Testis (tissue), 2 donors: Measurements from ENCODE around the gene PPP1R18.
"Not testable (repeated sequence)": the region's sequence is repeated elsewhere in the genome, so short reads cannot be mapped to it uniquely, and the experiment has no call there.

Experiments
- CTCF ChIP-seq, 3 experiments: fragments of 450-650 bp in 2 of 3; fragments of 200-600 bp in 1 of 3; sonication (generic) in 1 of 3; IDR thresholded peaks; one replicate each; pipeline ENCODE4 v1.5.1; 2016 to 2019; ENCODE audit warnings: antibody characterized with exemption in 3 of 3, mild to moderate bottlenecking in 2 of 3, moderate library complexity in 1 of 3
- POLR2A ChIP-seq: fragments of 450-650 bp; IDR thresholded peaks from one replicate; pipeline ENCODE4 v1.6.1; 2017; ENCODE audit warnings: antibody characterized with exemption, mild to moderate bottlenecking, moderate library complexity

GRCh38 chr6:30722025-30722279 is 35.5 kb upstream of the PPP1R18 start:
- not testable (repeated sequence) for TF ChIP-seq CTCF (IDR thresholded peaks at IDR 0.05); POLR2A
